AG09319 (cell line): ENCODE measurements around the gene ZNF317.

Experiments
- DNase-seq: peaks from one replicate; pipeline ENCODE4 v3.0.0-alpha.2; 2010; ENCODE audit warnings: low read depth; ENCODE audit errors: extremely low read depth
- CTCF ChIP-seq: IDR thresholded peaks from 2 replicates; pipeline ENCODE4 v1.5.1; 2011; ENCODE audit warnings: low read depth, mild to moderate bottlenecking, inconsistent platforms, low read length, moderate library complexity

The ZNF317 gene

DNA sequence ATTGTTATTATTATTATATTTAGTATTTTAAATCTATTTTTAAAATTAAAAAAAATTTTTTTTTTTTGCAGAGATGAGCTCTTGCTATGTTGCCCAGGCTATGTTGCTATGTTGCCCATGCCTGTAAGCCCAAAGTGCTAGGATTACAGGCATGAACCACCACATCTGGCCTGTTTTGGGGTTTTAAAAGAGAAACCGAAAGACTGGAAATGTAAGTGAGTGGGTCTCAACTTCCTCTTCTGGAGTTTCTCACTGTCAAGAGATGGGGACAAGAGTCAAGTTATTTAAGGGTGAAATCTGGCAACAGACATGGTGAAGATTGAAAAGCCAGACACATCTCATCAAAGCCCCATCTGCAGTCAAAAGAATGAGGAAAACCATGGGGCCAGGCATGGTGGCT is 9.2 kb upstream of the ZNF317 start:
- TF ChIP-seq CTCF, result no peak
- DNase-seq, result no peak

DNA sequence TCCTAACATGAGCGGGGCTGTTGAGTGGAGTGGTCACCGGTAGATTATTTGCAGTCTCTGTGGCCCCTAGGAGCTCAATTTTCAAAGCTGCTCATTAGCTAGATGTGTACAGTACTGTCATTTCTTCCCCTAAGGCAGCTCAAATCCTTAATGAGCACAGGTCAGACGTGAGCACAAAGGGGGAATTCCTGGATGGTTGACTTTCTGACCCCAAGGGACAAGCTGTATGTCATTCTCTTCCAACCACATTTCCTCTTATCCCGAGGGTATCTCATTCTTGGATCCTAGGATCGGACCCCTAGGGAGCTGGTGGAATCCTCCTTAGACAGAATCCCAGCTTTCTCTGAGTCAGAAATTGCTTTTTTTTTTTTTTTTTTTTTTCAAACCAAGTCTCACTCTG is 7.8 kb upstream of the ZNF317 start:
- TF ChIP-seq CTCF, result no peak
- no peak for DNase-seq

DNA sequence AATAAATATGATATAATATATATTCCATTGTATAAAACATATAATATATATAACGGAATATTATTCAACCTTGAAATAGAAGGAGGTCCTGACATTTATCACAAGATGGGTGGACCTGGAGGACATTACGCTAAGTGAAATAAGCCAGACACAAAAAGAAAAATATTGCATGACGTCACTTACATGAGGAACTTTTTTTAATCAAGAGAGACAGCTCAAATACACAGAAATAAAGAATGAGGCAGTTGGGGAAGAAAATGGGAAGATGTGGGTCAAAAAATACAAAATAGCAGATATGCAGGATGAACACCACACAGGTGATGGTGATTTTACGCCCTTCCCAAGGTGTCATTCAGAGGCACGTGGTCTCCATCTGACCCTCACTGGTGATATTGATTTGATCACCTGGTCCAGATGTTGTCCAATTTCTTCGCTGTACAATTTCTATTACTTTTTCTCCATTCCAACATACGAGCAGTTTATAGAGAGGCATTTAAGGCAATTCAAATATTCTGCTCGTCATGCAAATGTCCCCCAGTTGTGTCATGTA is 513 bp upstream of the ZNF317 start:
- DNase-seq, result no peak
- TF ChIP-seq CTCF, result no peak

GRCh38 chr19:9144920-9145319 is 4.7 kb downstream of the ZNF317 start:
- no peak for DNase-seq
- TF ChIP-seq CTCF, result no peak

DNA sequence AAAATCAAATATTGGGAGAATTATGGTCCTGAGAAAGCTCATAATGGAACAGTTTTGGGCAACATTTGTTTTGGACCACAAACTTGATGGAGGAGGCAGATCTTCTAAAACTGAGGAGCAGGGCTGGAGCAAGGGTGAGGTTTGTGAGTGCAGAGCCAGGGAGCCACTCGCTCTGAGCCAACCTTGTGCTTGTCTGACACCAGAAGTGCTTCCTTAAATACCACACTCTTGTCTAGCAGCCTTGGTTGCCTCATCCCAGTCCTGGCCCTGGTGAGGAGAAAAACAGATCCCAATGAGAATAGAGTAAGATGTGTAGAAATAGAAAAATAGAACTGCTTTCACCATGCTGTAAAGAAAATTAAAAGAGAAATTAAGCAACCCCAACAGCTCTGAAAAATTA is 6.7 kb downstream of the ZNF317 start:
- TF ChIP-seq CTCF, result no peak
- DNase-seq, result no peak

GRCh38 chr19:9148697-9149096 is 8.5 kb downstream of the ZNF317 start:
- TF ChIP-seq CTCF, result no peak
- no peak for DNase-seq

- no peak for TF ChIP-seq CTCF
- no peak for DNase-seq
These were observed 9.8 kb downstream of the ZNF317 start for GRCh38 chr19:9149997-9150396.
